Activated CD4-positive, CD25-positive, alpha-beta regulatory T cell (primary cell): ENCODE measurements around the gene EML4.
"Not testable (repeated sequence)": the region's sequence is repeated elsewhere in the genome, so short reads cannot be mapped to it uniquely, and the experiment has no call there.

ENCODE experiments used
- DNase-seq, 4 experiments: peaks; one replicate each; lab custom pipeline; 2025; lab: John Stamatoyannopoulos, UW

The EML4 gene

GRCh38 chr2:42261518-42262195, 92.5 kb downstream of the EML4 start:
- no peak for DNase-seq

- no peak for DNase-seq
Observed at GRCh38 chr2:42266236-42266635, 97.1 kb downstream of the EML4 start.

GRCh38 chr2:42267530-42267929, 98.4 kb downstream of the EML4 start:
- no peak for DNase-seq

DNA sequence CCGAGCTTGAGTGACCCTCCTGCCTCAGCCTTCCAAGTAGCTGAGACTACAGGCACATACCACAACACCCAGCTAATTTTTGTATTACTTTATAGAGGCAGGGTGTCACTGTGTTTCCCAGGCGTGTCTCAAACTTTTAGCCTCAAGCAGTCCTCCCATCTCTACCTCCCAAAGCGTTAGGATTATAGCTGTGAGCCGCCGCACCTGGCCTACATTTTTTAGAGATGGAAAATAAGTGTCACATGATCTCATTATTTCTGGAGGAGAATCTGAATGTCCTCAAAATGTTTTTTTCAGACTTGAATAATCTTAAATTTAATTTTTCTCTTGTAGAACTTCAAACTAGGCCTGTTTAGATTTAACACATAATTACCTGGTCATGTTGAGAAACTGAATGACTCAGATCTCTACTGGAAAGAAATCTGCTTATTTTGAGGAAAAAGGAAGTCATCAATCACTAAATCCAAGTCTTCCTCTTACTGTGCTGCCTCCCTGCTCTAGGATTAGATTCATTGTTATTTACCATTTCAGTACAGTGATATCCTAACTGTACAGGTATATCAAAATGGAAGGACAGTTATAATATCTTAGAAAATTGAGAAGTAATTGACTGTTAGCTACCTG, 99.5 kb downstream of the EML4 start:
- DNase-seq, result no peak

GRCh38 chr2:42270757-42271156, 101.6 kb downstream of the EML4 start:
- no peak for DNase-seq

- DNase-seq, result not testable (repeated sequence)
Observed at GRCh38 chr2:42271246-42271645, 102.1 kb downstream of the EML4 start.

GRCh38 chr2:42274863-42275262, 105.7 kb downstream of the EML4 start:
- no peak for DNase-seq

- DNase-seq, result no peak
Observed at GRCh38 chr2:42281416-42282081, 112.4 kb downstream of the EML4 start.

DNA sequence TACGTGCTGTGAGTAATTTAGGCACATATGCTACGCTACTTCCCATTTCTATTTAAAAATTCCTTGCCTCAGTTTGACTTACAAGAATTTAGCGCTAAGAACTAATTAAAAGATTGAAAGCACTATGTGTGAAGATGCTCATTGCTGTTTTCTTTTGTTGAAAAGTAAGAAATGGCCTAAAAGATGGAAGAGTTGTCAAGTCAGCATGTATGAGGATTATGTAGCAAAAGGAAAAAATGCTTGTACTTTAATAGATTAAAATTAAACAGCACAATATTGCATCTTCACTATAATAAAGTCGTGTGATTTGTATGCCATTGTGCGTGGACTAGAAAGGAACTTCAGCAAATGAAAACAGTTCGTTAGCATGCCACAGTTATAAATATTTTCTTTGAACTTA, 114.9 kb downstream of the EML4 start:
- DNase-seq, result no peak

GRCh38 chr2:42286268-42286946, 117.3 kb downstream of the EML4 start:
- DNase-seq, result no peak

DNA sequence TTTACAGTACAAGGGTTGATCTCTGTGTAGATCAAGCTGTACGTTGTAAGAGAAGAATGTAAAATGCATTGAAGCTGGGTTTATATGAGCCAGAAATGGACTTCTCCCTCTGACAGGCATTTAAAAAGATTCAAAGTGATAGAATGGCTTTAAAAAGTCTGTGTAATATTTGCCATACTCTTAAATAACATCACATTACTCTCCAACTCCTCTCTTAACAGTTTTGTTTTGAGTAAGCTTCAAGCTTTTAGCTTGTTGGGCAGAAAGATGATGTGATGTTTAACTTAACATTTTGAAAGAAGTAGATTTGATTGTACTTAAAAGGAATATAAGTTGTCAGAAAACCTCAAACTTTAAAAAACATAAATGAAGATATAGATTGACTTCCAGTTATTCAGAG, 119.7 kb downstream of the EML4 start:
- no peak for DNase-seq

- DNase-seq, result no peak
Observed at GRCh38 chr2:42289222-42289621, 120.1 kb downstream of the EML4 start.

GRCh38 chr2:42290005-42290404, 120.9 kb downstream of the EML4 start:
- no peak for DNase-seq

DNA sequence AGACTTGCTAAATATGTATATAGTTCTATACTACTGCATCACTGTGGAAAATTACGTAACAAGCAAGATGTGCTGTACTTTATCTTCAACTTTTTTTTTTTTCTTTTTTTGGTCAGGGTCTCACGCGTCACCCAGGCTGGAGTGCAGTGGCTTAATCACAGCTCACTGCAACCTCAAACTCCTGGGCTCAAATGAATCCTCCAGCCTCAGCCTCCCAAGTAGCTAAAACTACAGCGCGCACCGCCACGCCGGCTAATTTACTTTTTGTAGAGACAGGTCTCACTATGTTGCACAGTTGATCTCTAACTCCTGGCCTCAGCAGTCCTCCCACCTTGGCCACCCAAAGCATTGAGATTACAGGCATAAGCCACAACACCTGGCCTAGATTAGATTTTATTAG, 123.9 kb downstream of the EML4 start:
- DNase-seq, result no peak

DNA sequence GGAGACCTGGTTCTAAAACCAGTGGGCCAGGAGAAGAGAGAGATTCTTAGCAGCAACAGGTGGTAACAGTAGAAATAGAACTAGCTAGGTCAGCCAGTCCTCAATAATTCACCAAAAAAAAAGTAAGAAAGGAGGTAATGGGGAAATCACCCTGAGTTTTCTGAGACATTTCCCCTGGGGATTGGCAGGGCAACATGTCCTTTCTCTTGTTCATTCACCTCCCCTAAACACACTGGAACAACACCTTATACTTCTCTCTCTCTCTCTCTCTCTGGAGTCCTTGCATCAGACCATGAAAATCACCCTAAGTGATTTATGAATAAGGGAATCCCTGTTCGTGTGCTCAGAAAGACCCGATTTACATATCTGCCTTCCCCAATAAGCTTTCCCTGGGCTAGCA, 127.1 kb downstream of the EML4 start:
- no peak for DNase-seq

- no peak for DNase-seq
Observed at GRCh38 chr2:42297322-42297936, 128.3 kb downstream of the EML4 start.

GRCh38 chr2:42298132-42298531, 129.0 kb downstream of the EML4 start:
- DNase-seq, result no peak

DNA sequence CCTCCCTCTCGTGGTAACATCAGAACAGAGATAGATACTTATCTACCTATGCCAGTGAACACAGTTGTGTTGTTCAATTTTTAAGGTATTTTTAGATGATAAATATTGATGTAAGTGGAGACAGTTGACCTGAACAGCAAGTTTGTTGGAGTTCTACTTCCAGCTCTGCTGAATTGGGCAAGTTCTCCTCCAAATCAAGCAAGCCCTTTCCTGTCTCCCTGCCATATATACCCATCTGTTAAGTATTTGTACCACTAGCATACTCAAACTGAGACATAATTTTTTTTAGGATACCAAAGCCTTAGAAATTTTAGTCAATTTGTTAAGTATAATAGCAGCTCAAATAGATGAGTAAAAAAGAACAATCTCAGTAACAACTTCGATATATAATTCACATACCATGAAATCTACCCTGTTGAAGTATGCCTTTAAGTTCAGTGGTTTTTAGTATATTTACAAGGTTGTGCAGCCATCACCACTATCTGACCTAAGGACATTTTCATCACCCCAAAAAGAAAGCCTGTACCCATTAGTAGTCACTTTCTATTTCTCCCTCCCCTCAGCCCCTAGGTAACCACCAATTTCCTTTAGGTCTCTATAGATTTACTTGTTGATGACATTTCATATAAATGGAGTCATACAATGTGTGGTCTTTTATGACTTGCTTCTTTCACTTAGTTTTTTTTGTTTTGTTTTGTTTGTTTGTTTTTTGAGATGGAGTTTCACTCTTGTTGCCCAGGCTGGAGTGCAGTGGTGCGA, 130.0 kb downstream of the EML4 start:
- no peak for DNase-seq

DNA sequence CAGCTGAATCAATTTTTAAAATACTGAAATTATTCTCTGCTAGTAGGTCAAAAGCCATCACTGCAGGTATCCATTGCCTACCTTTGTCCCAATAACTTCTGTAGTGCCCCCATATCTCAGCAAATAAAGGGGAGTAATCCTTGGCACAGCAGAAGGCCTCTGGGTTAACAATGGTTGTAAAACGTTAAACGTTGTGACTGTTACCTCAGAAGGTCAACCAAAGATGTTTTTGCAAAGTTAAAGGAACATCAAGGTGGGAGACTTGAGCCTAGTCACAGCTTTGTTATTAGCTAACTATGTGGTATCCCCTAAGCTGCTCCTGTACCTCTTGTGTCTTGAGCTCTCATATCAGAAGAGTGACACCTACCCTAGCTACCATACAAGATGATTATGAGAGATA, 131.4 kb downstream of the EML4 start:
- no peak for DNase-seq

- no peak for DNase-seq
Observed at GRCh38 chr2:42303252-42303651, 134.1 kb downstream of the EML4 start.

DNA sequence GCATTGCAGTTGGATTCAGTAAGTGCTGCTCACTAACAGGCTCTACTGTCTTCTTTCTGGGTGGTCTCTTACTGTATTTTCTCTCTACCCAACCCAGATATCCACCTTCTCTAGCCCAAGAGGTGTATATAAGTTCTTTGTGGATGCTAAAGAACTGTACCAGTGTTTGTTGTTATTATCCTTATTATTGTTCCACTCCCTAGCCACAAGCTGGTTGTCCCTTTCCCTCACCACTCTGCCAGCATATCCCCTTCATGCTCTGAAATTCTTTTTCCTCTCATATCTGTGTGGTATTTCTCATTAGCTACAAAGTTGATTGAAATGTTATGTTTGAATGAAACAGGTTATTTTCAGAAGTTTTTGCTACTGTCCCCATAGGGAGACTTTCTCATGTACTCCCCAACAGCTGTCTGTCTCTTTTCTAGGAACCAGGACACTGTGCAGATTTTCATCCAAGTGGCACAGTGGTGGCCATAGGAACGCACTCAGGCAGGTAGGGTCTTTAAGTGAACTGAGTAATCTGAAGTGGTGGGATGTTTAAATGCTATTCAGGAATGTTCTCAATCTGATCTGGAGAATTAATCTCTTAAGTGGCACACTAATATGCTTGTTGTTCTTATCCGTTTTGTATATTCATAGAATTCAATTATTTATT, 135.0 kb downstream of the EML4 start:
- DNase-seq, result no peak
